PC-3 (cell line): ENCODE results near the gene DNLZ.

Experiments used
- CTCF ChIP-seq: fragments of 300-600 bp; sonication (generic); conservative IDR thresholded peaks from 2 replicates; pipeline ENCODE4 v1.5.1; 2017; ENCODE audit warnings: antibody characterized with exemption, low read depth, mild to moderate bottlenecking, low read length
- EZH2 ChIP-seq: fragments of 300-600 bp; sonication (generic); IDR thresholded peaks from one replicate; pipeline ENCODE4 v1.6.1; 2017; ENCODE audit warnings: antibody characterized with exemption, mild to moderate bottlenecking, low read length; ENCODE audit not compliant: unreplicated experiment
- EZH2phosphoT487 ChIP-seq: fragments of 300-600 bp; sonication (generic); IDR thresholded peaks from 2 replicates; pipeline ENCODE4 v1.6.1; 2018; ENCODE audit warnings: mild to moderate bottlenecking, antibody characterized with exemption, low read length, borderline replicate concordance

- TF ChIP-seq CTCF (no peak), EZH2 (no peak), EZH2phosphoT487 (no peak)
These were observed 1.1 kb downstream of the DNLZ start for GRCh38 chr9:136362450-136362784.
